Mesendoderm (in vitro differentiated cells): ENCODE data around the gene FBLN1.

Source experiments
- DNase-seq: peaks from one replicate; pipeline ENCODE4 v3.0.0; 2013
- H2AK5ac ChIP-seq: 2 replicates; pipeline ENCODE4 v1.6.1; 2013; ENCODE audit warnings: low read length, inconsistent platforms
- H2BK120ac ChIP-seq: 2 replicates; pipeline ENCODE4 v1.6.1; 2013; ENCODE audit warnings: low read depth, mild to moderate bottlenecking, low read length, moderate library complexity, mixed read lengths
- H2BK15ac ChIP-seq: replicated peaks from 2 replicates; pipeline ENCODE4 v1.6.1; 2013; ENCODE audit warnings: low read depth, mild to moderate bottlenecking, moderate library complexity
- H2BK5ac ChIP-seq: 2 replicates; pipeline ENCODE4 v1.6.1; 2013; ENCODE audit warnings: low read length, inconsistent platforms
- H3K18ac ChIP-seq: 2 replicates; pipeline ENCODE4 v1.6.1; 2013; ENCODE audit warnings: mild to moderate bottlenecking, low read length, mixed read lengths
- H3K23ac ChIP-seq: one replicate; pipeline ENCODE4 v1.6.1; 2013; ENCODE audit warnings: low read length
- H3K27ac ChIP-seq: 2 replicates; pipeline ENCODE4 v1.5.1; 2013; ENCODE audit warnings: low read depth, mild to moderate bottlenecking, inconsistent platforms, low read length, moderate library complexity
- H3K27me3 ChIP-seq: 2 replicates; pipeline ENCODE4 v1.6.1; 2013; ENCODE audit warnings: low read length, control low read depth, mild to moderate bottlenecking, inconsistent platforms; ENCODE audit not compliant: insufficient read depth, poor library complexity
- H3K36me3 ChIP-seq: 2 replicates; pipeline ENCODE4 v1.6.1; 2013; ENCODE audit warnings: low read length, inconsistent platforms; ENCODE audit not compliant: control insufficient read depth, insufficient read depth
- H3K4ac ChIP-seq: one replicate; pipeline ENCODE4 v1.6.1; 2013; ENCODE audit warnings: low read depth, mild to moderate bottlenecking, low read length, moderate library complexity
- H3K4me1 ChIP-seq: 2 replicates; pipeline ENCODE4 v1.6.1; 2013; ENCODE audit warnings: low read depth, low read length, inconsistent platforms; ENCODE audit not compliant: control insufficient read depth
- H3K4me2 ChIP-seq: 2 replicates; pipeline ENCODE4 v1.6.1; 2013; ENCODE audit warnings: low read length
- H3K4me3 ChIP-seq: 2 replicates; pipeline ENCODE4 v1.5.1; 2013; ENCODE audit warnings: mild to moderate bottlenecking, low read length
- H3K56ac ChIP-seq: one replicate; pipeline ENCODE4 v1.6.1; 2013; ENCODE audit warnings: low read length
- H3K79me1 ChIP-seq: 2 replicates; pipeline ENCODE4 v1.6.1; 2013; ENCODE audit warnings: low read length, inconsistent platforms
- H3K79me2 ChIP-seq: 2 replicates; pipeline ENCODE4 v1.6.1; 2013; ENCODE audit warnings: mild to moderate bottlenecking, low read length; ENCODE audit not compliant: control insufficient read depth, insufficient read depth
- H3K9ac ChIP-seq: 2 replicates; pipeline ENCODE4 v1.6.1; 2013; ENCODE audit warnings: low read length, inconsistent platforms
- H4K5ac ChIP-seq: one replicate; pipeline ENCODE4 v1.6.1; 2013; ENCODE audit warnings: low read length
- H4K8ac ChIP-seq: one replicate; pipeline ENCODE4 v1.6.1; 2013; ENCODE audit warnings: low read depth, mild to moderate bottlenecking, control low read depth, low read length, moderate library complexity
- WGBS: extraction: QIAGEN DNeasy Blood & Tissue Kit; methylation state at CpG from one replicate; pipeline ENCODE4 v1.1.7; 2013; ENCODE audit warnings: low lambda C conversion rate, missing lambda C conversion rate; ENCODE audit not compliant: insufficient coverage; ENCODE audit errors: extremely low coverage; 5-methylcytosine and 5-hydroxymethylcytosine counted together

The FBLN1 gene

DNA sequence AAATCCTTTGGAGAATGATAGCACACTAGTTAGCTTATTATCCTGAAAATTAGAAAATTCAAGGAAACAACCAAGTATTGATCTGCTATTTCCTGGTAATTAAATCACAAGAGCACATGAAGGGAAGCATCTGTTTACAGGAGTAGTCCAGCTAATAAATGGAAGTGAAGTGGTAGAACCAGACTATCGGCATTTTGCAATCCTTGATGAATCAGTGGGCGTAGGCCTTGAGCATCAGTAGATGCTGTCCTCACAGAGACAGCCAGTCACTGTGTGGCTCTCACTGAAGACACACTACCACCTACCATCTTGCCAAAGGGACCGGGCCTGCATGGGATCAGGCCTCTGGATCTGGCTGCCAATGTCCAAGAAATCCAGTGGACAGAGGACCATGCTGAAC is 69.8 kb downstream of the FBLN1 start:
- Histone ChIP-seq H3K27ac (no peak overlapping the region), H3K4me1 (no peaks in the 10 kb centered on the region), H3K36me3 (no peaks in the 10 kb centered on the region), H3K4ac (no peak overlapping the region), H3K4me2 (no peak overlapping the region), H3K18ac (no peak overlapping the region), H3K79me1 (no peaks in the 10 kb centered on the region), H3K23ac (no peak overlapping the region), H4K5ac (no peak overlapping the region), H2AK5ac (no peak overlapping the region), H2BK120ac (no peak overlapping the region), H3K56ac (no peak overlapping the region), H3K79me2 (no peaks in the 10 kb centered on the region), H3K9ac (no peak overlapping the region), H3K27me3 (no peaks in the 10 kb centered on the region), H2BK5ac (no peak overlapping the region), H4K8ac (no peak overlapping the region), H3K4me3 (no peak overlapping the region), H2BK15ac (no peak overlapping the region)
- no CpG with 5 or more reads among the region's 3 CpGs for WGBS
- no peak for DNase-seq

DNA sequence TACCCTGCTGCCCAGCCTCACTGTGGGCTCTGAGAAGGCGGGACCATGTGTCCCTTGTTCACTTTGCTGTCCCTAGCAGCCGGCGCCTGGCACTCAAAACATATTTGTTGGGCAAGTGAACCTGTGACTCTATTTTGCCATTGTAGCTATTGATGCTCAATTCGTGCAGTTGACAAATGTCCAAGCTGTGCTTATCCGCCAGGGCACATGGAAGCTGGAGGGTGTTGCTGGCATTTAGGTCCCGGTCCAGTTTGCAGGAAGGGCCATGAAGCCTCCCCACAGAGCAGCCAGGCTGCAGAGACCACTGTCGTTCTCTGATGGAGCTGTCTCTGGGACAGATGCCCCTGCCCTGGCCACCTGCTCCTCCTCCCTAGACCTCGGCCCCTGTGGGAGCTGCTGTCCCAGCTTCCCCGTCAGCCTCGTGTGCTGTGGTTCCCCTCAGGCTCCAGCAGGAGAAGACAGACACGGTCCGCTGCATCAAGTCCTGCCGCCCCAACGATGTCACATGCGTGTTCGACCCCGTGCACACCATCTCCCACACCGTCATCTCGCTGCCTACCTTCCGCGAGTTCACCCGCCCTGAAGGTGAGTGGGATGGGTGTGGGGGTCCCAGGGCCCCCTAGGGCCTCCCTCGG is 71.5 kb downstream of the FBLN1 start:
- Histone ChIP-seq H2BK5ac (no peak overlapping the region), H3K9ac (no peak overlapping the region), H3K79me1 (no peaks in the 10 kb centered on the region), H3K27me3 (no peaks in the 10 kb centered on the region), H3K4me2 (no peak overlapping the region), H3K4me3 (no peak overlapping the region), H3K56ac (no peak overlapping the region), H2BK15ac (no peak overlapping the region), H3K79me2 (no peaks in the 10 kb centered on the region), H3K36me3 (no peaks in the 10 kb centered on the region), H3K4ac (no peak overlapping the region), H4K5ac (no peak overlapping the region), H3K4me1 (no peaks in the 10 kb centered on the region), H2BK120ac (no peak overlapping the region), H3K23ac (no peak overlapping the region), H4K8ac (no peak overlapping the region), H2AK5ac (no peak overlapping the region), H3K27ac (no peak overlapping the region), H3K18ac (no peak overlapping the region)
- WGBS: no CpG with 5 or more reads among the region's 23 CpGs
- no peak for DNase-seq

DNA sequence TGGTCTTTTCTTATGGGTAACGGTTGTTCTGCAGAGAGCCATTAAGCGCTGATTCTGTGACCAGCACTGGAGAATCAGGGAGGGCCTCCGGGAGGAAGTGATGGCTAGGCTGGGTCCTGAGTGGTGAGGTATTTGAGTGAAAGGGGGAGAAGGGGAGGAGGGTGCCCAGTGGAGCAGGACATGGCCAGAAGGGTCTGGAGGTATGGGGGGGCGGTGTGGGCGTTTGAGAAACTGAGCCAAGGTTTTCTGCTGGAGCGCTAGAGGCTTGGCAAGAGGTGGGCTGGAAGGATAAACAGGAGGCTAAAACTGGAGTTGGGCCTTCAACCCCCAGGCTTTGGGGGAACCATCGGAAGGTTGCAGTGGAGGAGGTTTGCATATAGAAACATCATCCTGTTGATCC is 72.5 kb downstream of the FBLN1 start:
- DNase-seq: no peak
- H2BK15ac ChIP-seq: no peak overlapping the region
- no peak overlapping the region for H3K4me2 ChIP-seq
- H3K79me1 ChIP-seq: no peaks in the 10 kb centered on the region
- H4K5ac ChIP-seq: no peak overlapping the region
- no peaks in the 10 kb centered on the region for H3K4me1 ChIP-seq
- no peak overlapping the region for H3K23ac ChIP-seq
- no peak overlapping the region for H4K8ac ChIP-seq
- no peak overlapping the region for H3K27ac ChIP-seq
- no CpG with 5 or more reads among the region's 7 CpGs for WGBS
- no peak overlapping the region for H3K18ac ChIP-seq
- H2BK5ac ChIP-seq: no peak overlapping the region
- no peak overlapping the region for H3K4ac ChIP-seq
- no peaks in the 10 kb centered on the region for H3K27me3 ChIP-seq
- H2AK5ac ChIP-seq: no peak overlapping the region
- no peaks in the 10 kb centered on the region for H3K36me3 ChIP-seq
- no peak overlapping the region for H3K56ac ChIP-seq
- no peaks in the 10 kb centered on the region for H3K79me2 ChIP-seq
- H3K9ac ChIP-seq: no peak overlapping the region
- H2BK120ac ChIP-seq: no peak overlapping the region
- no peak overlapping the region for H3K4me3 ChIP-seq

- Histone ChIP-seq H2BK5ac (no peak overlapping the region), H4K5ac (no peak overlapping the region), H2BK15ac (no peak overlapping the region), H3K18ac (no peak overlapping the region), H2BK120ac (no peak overlapping the region), H3K4me3 (no peak overlapping the region), H3K4me1 (no peaks in the 10 kb centered on the region), H2AK5ac (no peak overlapping the region), H4K8ac (no peak overlapping the region), H3K27me3 (no peaks in the 10 kb centered on the region), H3K4ac (no peak overlapping the region), H3K56ac (no peak overlapping the region), H3K36me3 (no peaks in the 10 kb centered on the region), H3K9ac (no peak overlapping the region), H3K23ac (no peak overlapping the region), H3K4me2 (no peak overlapping the region), H3K79me2 (no peaks in the 10 kb centered on the region), H3K27ac (no peak overlapping the region), H3K79me1 (no peaks in the 10 kb centered on the region)
- DNase-seq: no peak
- no CpG with 5 or more reads among the region's 18 CpGs for WGBS
These were observed 73.1 kb downstream of the FBLN1 start for GRCh38 chr22:45575607-45576272.

GRCh38 chr22:45576273-45576625 is 73.6 kb downstream of the FBLN1 start:
- Histone ChIP-seq H3K4me3 (no peak overlapping the region), H2BK120ac (no peak overlapping the region), H3K79me1 (no peaks in the 10 kb centered on the region), H3K23ac (no peak overlapping the region), H2BK15ac (no peak overlapping the region), H2BK5ac (no peak overlapping the region), H3K4me2 (no peak overlapping the region), H3K18ac (no peak overlapping the region), H3K27me3 (no peaks in the 10 kb centered on the region), H3K4me1 (no peaks in the 10 kb centered on the region), H3K36me3 (no peaks in the 10 kb centered on the region), H3K56ac (no peak overlapping the region), H4K8ac (no peak overlapping the region), H4K5ac (no peak overlapping the region), H3K9ac (no peak overlapping the region), H2AK5ac (no peak overlapping the region), H3K27ac (no peak overlapping the region), H3K79me2 (no peaks in the 10 kb centered on the region), H3K4ac (no peak overlapping the region)
- no peak for DNase-seq
- no CpG with 5 or more reads among the region's 8 CpGs for WGBS
